IPS DF 6.9 (cell line): ENCODE measurements around the gene BORCS8.

Experiments used
- DNase-seq: peaks from one replicate; pipeline ENCODE4 v3.0.0-alpha.2; 2013; ENCODE audit warnings: low read depth, low spot score
- H3K27ac ChIP-seq: one replicate; pipeline ENCODE4 v1.5.1; 2013; ENCODE audit warnings: low read length, control low read depth
- H3K27me3 ChIP-seq: 2 replicates; pipeline ENCODE4 v1.6.1; 2013; ENCODE audit warnings: mild to moderate bottlenecking, low read length; ENCODE audit not compliant: control insufficient read depth, insufficient read depth
- H3K36me3 ChIP-seq: 2 replicates; pipeline ENCODE4 v1.6.1; 2013; ENCODE audit warnings: low read length; ENCODE audit not compliant: control insufficient read depth, insufficient read depth
- H3K4me1 ChIP-seq: 2 replicates; pipeline ENCODE4 v1.6.1; 2013; ENCODE audit warnings: low read length; ENCODE audit not compliant: control insufficient read depth, insufficient read depth
- H3K4me3 ChIP-seq: 2 replicates; pipeline ENCODE4 v1.5.1; 2013; ENCODE audit warnings: mild to moderate bottlenecking, low read length
- H3K9me3 ChIP-seq: 2 replicates; pipeline ENCODE4 v1.6.1; 2013; ENCODE audit warnings: low read length, inconsistent platforms; ENCODE audit not compliant: control insufficient read depth, insufficient read depth
- WGBS: extraction: QIAGEN DNeasy Blood & Tissue Kit; methylation state at CpG from one replicate; pipeline ENCODE4 v1.1.7; 2013; ENCODE audit warnings: mixed read lengths, missing lambda C conversion rate; ENCODE audit not compliant: insufficient read length, insufficient coverage; 5-methylcytosine and 5-hydroxymethylcytosine counted together

Gene BORCS8

GRCh38 chr19:19214892-19215291, 22.9 kb upstream of the BORCS8 start:
- peaks cover 6% of the 10 kb centered on the region for H3K4me1 ChIP-seq
- WGBS: no CpG with 5 or more reads among the region's 8 CpGs
- H3K36me3 ChIP-seq: no peaks in the 10 kb centered on the region
- H3K27ac ChIP-seq: no peak overlapping the region
- no peak overlapping the region for H3K4me3 ChIP-seq
- peaks cover 21% of the 10 kb centered on the region for H3K27me3 ChIP-seq
- H3K9me3 ChIP-seq: no peaks in the 10 kb centered on the region
- DNase-seq: no peak

- H3K4me1 ChIP-seq: peaks cover 6% of the 10 kb centered on the region
- WGBS: no CpG with 5 or more reads among the region's 5 CpGs
- DNase-seq: no peak
- no peak overlapping the region for H3K27ac ChIP-seq
- H3K27me3 ChIP-seq: peaks cover 23% of the 10 kb centered on the region
- no peaks in the 10 kb centered on the region for H3K9me3 ChIP-seq
- no peak overlapping the region for H3K4me3 ChIP-seq
- no peaks in the 10 kb centered on the region for H3K36me3 ChIP-seq
Observed at GRCh38 chr19:19214159-19214490, 22.2 kb upstream of the BORCS8 start.

GRCh38 chr19:19213426-19214158, 21.6 kb upstream of the BORCS8 start:
- Histone ChIP-seq H3K27me3 (peaks cover 23% of the 10 kb centered on the region), H3K4me3 (no peak overlapping the region), H3K36me3 (no peaks in the 10 kb centered on the region), H3K27ac (no peak overlapping the region), H3K4me1 (peaks cover 6% of the 10 kb centered on the region), H3K9me3 (no peaks in the 10 kb centered on the region)
- no CpG with 5 or more reads among the region's 21 CpGs for WGBS
- DNase-seq: no peak

GRCh38 chr19:19212916-19213315, 21.0 kb upstream of the BORCS8 start:
- Histone ChIP-seq H3K27ac (no peak overlapping the region), H3K4me3 (no peak overlapping the region), H3K36me3 (no peaks in the 10 kb centered on the region), H3K4me1 (peaks cover 6% of the 10 kb centered on the region), H3K27me3 (peaks cover 23% of the 10 kb centered on the region), H3K9me3 (no peaks in the 10 kb centered on the region)
- no CpG with 5 or more reads among the region's 7 CpGs for WGBS
- no peak for DNase-seq

- Histone ChIP-seq H3K27me3 (peaks cover 26% of the 10 kb centered on the region), H3K4me3 (peak within 1 kb of the TSS; percentile 40; the same call in 1 of the 2 replicates), H3K36me3 (no peaks in the 10 kb centered on the region), H3K4me1 (peaks cover 6% of the 10 kb centered on the region), H3K27ac (no peak within 1 kb of the TSS), H3K9me3 (no peaks in the 10 kb centered on the region)
- no CpG with 5 or more reads among the region's 54 CpGs for WGBS
- no peak for DNase-seq
Observed at GRCh38 chr19:19211499-19212420, 19.8 kb upstream of the BORCS8 start, which contains the start of gene NCAN. Gene NCAN (plus strand): TSS chr19:19211958. CDS start chr19:19216954, 4,996 bp downstream.

GRCh38 chr19:19209372-19209771, 17.4 kb upstream of the BORCS8 start:
- no peak for DNase-seq
- peaks cover 6% of the 10 kb centered on the region for H3K4me1 ChIP-seq
- peaks cover 36% of the 10 kb centered on the region for H3K27me3 ChIP-seq
- WGBS: no CpG with 5 or more reads among the region's 9 CpGs
- H3K4me3 ChIP-seq: no peak overlapping the region
- H3K9me3 ChIP-seq: no peaks in the 10 kb centered on the region
- H3K27ac ChIP-seq: no peak overlapping the region
- H3K36me3 ChIP-seq: no peaks in the 10 kb centered on the region

GRCh38 chr19:19207637-19208572, 16.0 kb upstream of the BORCS8 start:
- WGBS: no CpG with 5 or more reads among the region's 8 CpGs
- H3K9me3 ChIP-seq: no peaks in the 10 kb centered on the region
- no peak overlapping the region for H3K27ac ChIP-seq
- peaks cover 26% of the 10 kb centered on the region for H3K27me3 ChIP-seq
- H3K4me3 ChIP-seq: no peak overlapping the region
- no peak for DNase-seq
- no peaks in the 10 kb centered on the region for H3K36me3 ChIP-seq
- H3K4me1 ChIP-seq: 0 out of 2 replicates have a peak, but pooled peaks cover 2% of the 10 kb centered on the region

GRCh38 chr19:19206938-19207337, 15.0 kb upstream of the BORCS8 start:
- Histone ChIP-seq H3K4me1 (no peaks in the 10 kb centered on the region), H3K27ac (no peak overlapping the region), H3K4me3 (no peak overlapping the region), H3K36me3 (no peaks in the 10 kb centered on the region), H3K27me3 (peaks cover 20% of the 10 kb centered on the region), H3K9me3 (no peaks in the 10 kb centered on the region)
- no CpG with 5 or more reads among the region's 5 CpGs for WGBS
- no peak for DNase-seq

- WGBS: no CpG with 5 or more reads among the region's 14 CpGs
- H3K4me3 ChIP-seq: no peak overlapping the region
- H3K4me1 ChIP-seq: no peaks in the 10 kb centered on the region
- H3K9me3 ChIP-seq: no peaks in the 10 kb centered on the region
- DNase-seq: no peak
- H3K27ac ChIP-seq: no peak overlapping the region
- H3K36me3 ChIP-seq: no peaks in the 10 kb centered on the region
- peaks cover 15% of the 10 kb centered on the region for H3K27me3 ChIP-seq
Observed at GRCh38 chr19:19205416-19206410, 13.8 kb upstream of the BORCS8 start.
